ENCODE data around the gene ILRUN. TPM values are rescaled to one million over a fixed set of nuclear protein-coding genes. Genes with fewer than 3 reads are reported as not detected.

The ILRUN gene
- total and polyA plus RNA-seq, 9 of the 15 experiments (the other 6 are each of a cell fraction or from before 2014, with no cell fraction given) = 24.9 to 78.9 (median 53.4) TPM

DNA sequence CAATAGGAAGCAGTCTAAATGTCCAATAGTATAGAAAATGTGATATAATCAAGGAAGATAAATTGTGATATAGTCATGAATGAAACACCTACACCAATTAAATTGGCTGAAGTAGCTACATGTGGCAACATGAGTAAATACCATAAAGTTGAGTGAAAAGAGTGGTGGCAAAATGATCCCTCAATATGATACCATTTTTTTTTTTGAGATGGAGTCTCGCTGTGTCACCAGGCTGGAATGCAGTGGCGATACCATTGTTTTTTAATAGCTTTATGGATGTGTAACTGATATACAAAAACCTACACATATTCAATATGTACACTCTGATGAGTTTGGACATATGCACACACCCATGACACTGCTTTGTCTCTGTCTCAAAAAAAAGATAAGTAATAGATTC, 20.9 kb upstream of the ILRUN start (continued):
- TF ChIP-seq SRSF7 (optimal IDR thresholded peaks at IDR 0.05; ENCODE audit: low read depth, low read length) (no peak), HDAC8 (tag; IDR thresholded peaks at IDR 0.05) (no peak), SRSF3 (IDR thresholded peaks at IDR 0.05; ENCODE audit: insufficient read depth, low read length) (no peak)
- TF ChIP-seq, protein P1, sequence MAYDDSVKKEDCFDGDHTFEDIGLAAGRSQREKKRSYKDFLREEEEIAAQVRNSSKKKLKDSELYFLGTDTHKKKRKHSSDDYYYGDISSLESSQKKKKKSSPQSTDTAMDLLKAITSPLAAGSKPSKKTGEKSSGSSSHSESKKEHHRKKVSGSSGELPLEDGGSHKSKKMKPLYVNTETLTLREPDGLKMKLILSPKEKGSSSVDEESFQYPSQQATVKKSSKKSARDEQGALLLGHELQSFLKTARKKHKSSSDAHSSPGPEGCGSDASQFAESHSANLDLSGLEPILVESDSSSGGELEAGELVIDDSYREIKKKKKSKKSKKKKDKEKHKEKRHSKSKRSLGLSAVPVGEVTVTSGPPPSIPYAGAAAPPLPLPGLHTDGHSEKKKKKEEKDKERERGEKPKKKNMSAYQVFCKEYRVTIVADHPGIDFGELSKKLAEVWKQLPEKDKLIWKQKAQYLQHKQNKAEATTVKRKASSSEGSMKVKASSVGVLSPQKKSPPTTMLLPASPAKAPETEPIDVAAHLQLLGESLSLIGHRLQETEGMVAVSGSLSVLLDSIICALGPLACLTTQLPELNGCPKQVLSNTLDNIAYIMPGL (CRISPR knock-in tag; IDR thresholded peaks at IDR 0.05) = no peak

DNA sequence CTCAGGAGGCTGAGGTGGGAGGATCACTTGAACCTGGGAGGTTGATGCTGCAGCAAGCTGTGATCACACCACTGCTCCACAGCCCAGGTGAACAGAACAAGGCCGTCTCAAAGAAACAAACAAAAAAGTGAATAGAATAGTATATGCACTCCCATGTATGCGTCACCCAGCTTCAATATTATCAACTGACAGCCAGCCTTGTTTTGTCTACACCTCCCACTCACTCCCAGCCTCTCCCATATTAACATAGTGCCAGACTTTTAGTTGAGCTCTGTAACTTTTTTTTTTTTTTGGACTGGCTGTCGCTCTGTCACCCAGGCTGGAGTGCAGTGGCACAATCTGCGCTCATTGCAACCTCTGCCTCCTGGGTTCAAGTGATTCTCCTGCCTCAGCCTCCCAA, 18.1 kb upstream of the ILRUN start:
- WGBS (ENCODE audit: insufficient coverage, low coverage, missing lambda C conversion rate) = 34% methylated on average over 4 of the region's 4 CpGs
- no TSS peak for BruUV-seq (replicated peaks)
- Histone ChIP-seq H3K36me3 (ENCODE audit: control insufficient read depth, insufficient read depth, low read length) (no peaks in the 10 kb centered on the region), H3K4me3 (no peak overlapping the region), H3K9ac (ENCODE audit: insufficient read depth in 1 of 2, low read depth in 2 of 2, low read length in 2 of 2) (no peak overlapping the region), H3K9me3 (replicated peaks; ENCODE audit: control insufficient read depth, insufficient read depth, low read depth, low read length) (no peaks in the 10 kb centered on the region), H4K20me1 (replicated peaks; ENCODE audit: control insufficient read depth, insufficient read depth, low read length) (no peaks in the 10 kb centered on the region), H3K27me3 (ENCODE audit: control insufficient read depth in 2 of 2, insufficient read depth in 2 of 2, low read length in 2 of 2) (no peaks in the 10 kb centered on the region), H3K79me2 (ENCODE audit: control insufficient read depth, insufficient read depth, low read length) (no peaks in the 10 kb centered on the region), H3K4me2 (ENCODE audit: insufficient read depth, low read length) (peak overlapping the region; percentile 29; the same call in 1 of the 2 replicates), H3K4me1 (replicated peaks in 1 of 2; ENCODE audit: control insufficient read depth in 2 of 2, insufficient read depth in 2 of 2, low read length in 2 of 2) (peaks cover 11% of the 10 kb centered on the region in 2 experiments), H3K9me1 (ENCODE audit: control insufficient read depth, insufficient read depth, low read length) (no peaks in the 10 kb centered on the region), H3K27ac (ENCODE audit: extremely low read depth, low read depth, low read length) (peak overlapping the region; percentile 27; the same call in 1 of the 3 replicates), H2AFZ (ENCODE audit: low read depth, low read length) (peak overlapping the region; percentile 44)
- ChIA-PET CTCF (ENCODE audit: low intra/inter-chr PET ratio) (no interaction called here), POLR2A (interaction anchor here (0.6 to 1.0 kb wide), 6 partner anchors 9 to 1038 kb away, joined by 3 to 7 read pairs (median 4); no protein-coding TSS in a partner anchor)
- ATAC-seq (peak; percentile 94), FAIRE-seq (peak; percentile 82), DNase-seq (ENCODE audit: extremely low read depth in 1 of 4, low spot score in 3 of 4) (peak in 3 of 4 experiments; percentile 43 to 81 (median 59))
- in situ Hi-C loops (cut with MboI) (no loop called here), intact Hi-C loops (cut with micrococcal nuclease) (no loop called here)
- TF ChIP-seq STAT5A (IDR thresholded peaks at IDR 0.05; ENCODE audit: borderline replicate concordance, low read length) = peak; percentile 40; the same call in 1 of the 2 replicates
- TF ChIP-seq, protein P2, sequence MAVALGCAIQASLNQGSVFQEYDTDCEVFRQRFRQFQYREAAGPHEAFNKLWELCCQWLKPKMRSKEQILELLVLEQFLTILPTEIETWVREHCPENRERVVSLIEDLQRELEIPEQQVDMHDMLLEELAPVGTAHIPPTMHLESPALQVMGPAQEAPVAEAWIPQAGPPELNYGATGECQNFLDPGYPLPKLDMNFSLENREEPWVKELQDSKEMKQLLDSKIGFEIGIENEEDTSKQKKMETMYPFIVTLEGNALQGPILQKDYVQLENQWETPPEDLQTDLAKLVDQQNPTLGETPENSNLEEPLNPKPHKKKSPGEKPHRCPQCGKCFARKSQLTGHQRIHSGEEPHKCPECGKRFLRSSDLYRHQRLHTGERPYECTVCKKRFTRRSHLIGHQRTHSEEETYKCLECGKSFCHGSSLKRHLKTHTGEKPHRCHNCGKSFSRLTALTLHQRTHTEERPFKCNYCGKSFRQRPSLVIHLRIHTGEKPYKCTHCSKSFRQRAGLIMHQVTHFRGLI (CRISPR knock-in tag; IDR thresholded peaks at IDR 0.05) = no peak
- TF ChIP-seq, protein P3, sequence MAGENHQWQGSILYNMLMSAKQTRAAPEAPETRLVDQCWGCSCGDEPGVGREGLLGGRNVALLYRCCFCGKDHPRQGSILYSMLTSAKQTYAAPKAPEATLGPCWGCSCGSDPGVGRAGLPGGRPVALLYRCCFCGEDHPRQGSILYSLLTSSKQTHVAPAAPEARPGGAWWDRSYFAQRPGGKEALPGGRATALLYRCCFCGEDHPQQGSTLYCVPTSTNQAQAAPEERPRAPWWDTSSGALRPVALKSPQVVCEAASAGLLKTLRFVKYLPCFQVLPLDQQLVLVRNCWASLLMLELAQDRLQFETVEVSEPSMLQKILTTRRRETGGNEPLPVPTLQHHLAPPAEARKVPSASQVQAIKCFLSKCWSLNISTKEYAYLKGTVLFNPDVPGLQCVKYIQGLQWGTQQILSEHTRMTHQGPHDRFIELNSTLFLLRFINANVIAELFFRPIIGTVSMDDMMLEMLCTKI (IDR thresholded peaks at IDR 0.05; ENCODE audit: partially characterized antibody) = no peak
- no peak for TF ChIP-seq ESRRA (IDR thresholded peaks at IDR 0.05; ENCODE audit: borderline replicate concordance, low read depth)
- no peak for TF ChIP-seq PHF21A (IDR thresholded peaks at IDR 0.05; ENCODE audit: borderline replicate concordance, low read depth)
- no peak for TF ChIP-seq SAFB (IDR thresholded peaks at IDR 0.05; ENCODE audit: borderline replicate concordance, low read depth, low read length)
- TF ChIP-seq, protein P4, sequence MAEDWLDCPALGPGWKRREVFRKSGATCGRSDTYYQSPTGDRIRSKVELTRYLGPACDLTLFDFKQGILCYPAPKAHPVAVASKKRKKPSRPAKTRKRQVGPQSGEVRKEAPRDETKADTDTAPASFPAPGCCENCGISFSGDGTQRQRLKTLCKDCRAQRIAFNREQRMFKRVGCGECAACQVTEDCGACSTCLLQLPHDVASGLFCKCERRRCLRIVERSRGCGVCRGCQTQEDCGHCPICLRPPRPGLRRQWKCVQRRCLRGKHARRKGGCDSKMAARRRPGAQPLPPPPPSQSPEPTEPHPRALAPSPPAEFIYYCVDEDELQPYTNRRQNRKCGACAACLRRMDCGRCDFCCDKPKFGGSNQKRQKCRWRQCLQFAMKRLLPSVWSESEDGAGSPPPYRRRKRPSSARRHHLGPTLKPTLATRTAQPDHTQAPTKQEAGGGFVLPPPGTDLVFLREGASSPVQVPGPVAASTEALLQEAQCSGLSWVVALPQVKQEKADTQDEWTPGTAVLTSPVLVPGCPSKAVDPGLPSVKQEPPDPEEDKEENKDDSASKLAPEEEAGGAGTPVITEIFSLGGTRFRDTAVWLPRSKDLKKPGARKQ (CRISPR knock-in tag; IDR thresholded peaks at IDR 0.05) = no peak
- TF ChIP-seq ZNF347 (CRISPR knock-in tag; IDR thresholded peaks at IDR 0.05; ENCODE audit: low read depth) = no peak
- peak; percentile 54; the same call in 1 of the 2 replicates for TF ChIP-seq JUN (IDR thresholded peaks at IDR 0.05; ENCODE audit: borderline replicate concordance, low read depth, low read length)
- TF ChIP-seq JUN (CRISPR knock-in tag; IDR thresholded peaks at IDR 0.05; ENCODE audit: borderline replicate concordance) = no peak
- TF ChIP-seq DACH1 (IDR thresholded peaks at IDR 0.05; ENCODE audit: partially characterized antibody) = peak; percentile 9

Measured in K562 (cell line).